Measurements from ENCODE around the gene CAPNS1. TPM values are rescaled to one million over a fixed set of nuclear protein-coding genes. Genes with fewer than 3 reads are reported as not detected.

Gene CAPNS1
- total RNA-seq, 2 experiments from 2014 or later, result 301 to 307 TPM

Other genes with a start within 250 kb of the CAPNS1 start
- gene NFKBID, start 239.5 kb upstream of the CAPNS1 start, total RNA-seq, result 10 to 100 TPM; 56.2 to 56.4 TPM
- 10 to 100 TPM; 11.7 to 14.5 TPM for gene HCST, start 237.5 kb upstream of the CAPNS1 start, total RNA-seq
- gene TYROBP, start 231.8 kb upstream of the CAPNS1 start, total RNA-seq, result not detected
- gene LRFN3, start 203.7 kb upstream of the CAPNS1 start, total RNA-seq, result 1 to 10 TPM; 4.0 TPM
- 10 to 100 TPM; 13.1 to 13.8 TPM for gene SDHAF1, start 144.9 kb upstream of the CAPNS1 start, total RNA-seq
- 1 to 10 TPM; 1.1 to 2.1 TPM for gene SYNE4, start 131.3 kb upstream of the CAPNS1 start, total RNA-seq
- 10 to 100 TPM; 36.9 to 37.8 TPM for gene ALKBH6, start 125.9 kb upstream of the CAPNS1 start, total RNA-seq
- under 1 TPM in 1 of 2 experiments, not detected in 1; 0.15 TPM for gene CLIP3, start 107.2 kb upstream of the CAPNS1 start, total RNA-seq
- 1 to 10 TPM; 1.1 to 1.2 TPM for gene THAP8, start 85.8 kb upstream of the CAPNS1 start, total RNA-seq
- 10 to 100 TPM; 23.7 to 25.6 TPM for gene WDR62, start 85.2 kb upstream of the CAPNS1 start, total RNA-seq
- not detected for gene OVOL3, start 28.9 kb upstream of the CAPNS1 start, total RNA-seq
- 10 to 100 TPM; 86.8 to 87.4 TPM for gene POLR2I, start 25.2 kb upstream of the CAPNS1 start, total RNA-seq
- gene TBCB, start 24.6 kb upstream of the CAPNS1 start, total RNA-seq, result 100 to 1,000 TPM; 104 to 105 TPM
- gene COX7A1, start 12.4 kb downstream of the CAPNS1 start, total RNA-seq, result not detected
- gene ZNF565, start 74.6 kb downstream of the CAPNS1 start, total RNA-seq, result 1 to 10 TPM; 2.0 to 2.2 TPM
- 10 to 100 TPM; 78.2 to 79.2 TPM for gene ZNF146, start 75.0 kb downstream of the CAPNS1 start, total RNA-seq
- gene ZFP14, start 239.1 kb downstream of the CAPNS1 start, total RNA-seq, result 1 to 10 TPM; 2.2 to 3.1 TPM

All from activated naive CD4-positive, alpha-beta T cell treated with anti-CD3 and anti-CD28 coated beads for 36 hours (primary cell).